LHCN-M2 (cell line): ENCODE results near the gene C14orf180. TPM values are rescaled to one million over a fixed set of nuclear protein-coding genes. Genes with fewer than 3 reads are reported as not detected.

ENCODE experiments used
- DNase-seq: peaks from one replicate; pipeline ENCODE4 v3.0.0-alpha.2; 2012; ENCODE audit warnings: low read depth
- polyA plus RNA-seq: library from polyadenylated mRNA; unstranded; fragments of >200 nt; gene quantifications from one replicate; pipeline ENCODE4 v1.2.1, GENCODE V29; 2012; ENCODE audit warnings: missing spikeins
- total RNA-seq: library from RNA; depleted of rRNA; stranded (reverse); fragments of >200 nt; gene quantifications from 2 replicates; pipeline ENCODE4 v1.2.3, GENCODE V29; 2014; rRNA removed

Gene C14orf180
- not detected in 2 replicates for total RNA-seq
- not detected for polyA plus RNA-seq

GRCh38 chr14:104579507-104579906 is at the start of gene C14orf180:
Gene C14orf180, plus strand, starts transcription at chr14:104579764. Its CDS starts 6,667 bp downstream, at chr14:104586431.
- no peak for DNase-seq

- DNase-seq, result no peak
These were observed 48.9 kb upstream of the C14orf180 start for GRCh38 chr14:104530646-104531045.

- DNase-seq, result no peak
These were observed 48.0 kb upstream of the C14orf180 start for GRCh38 chr14:104531421-104532190.

GRCh38 chr14:104532191-104532555 is 47.4 kb upstream of the C14orf180 start:
- DNase-seq, result no peak

GRCh38 chr14:104534036-104534435 is 45.5 kb upstream of the C14orf180 start:
- DNase-seq, result no peak

- DNase-seq, result peak; percentile 1
These were observed 42.5 kb upstream of the C14orf180 start for GRCh38 chr14:104536942-104537612.

GRCh38 chr14:104537613-104537988 is 42.0 kb upstream of the C14orf180 start:
- no peak for DNase-seq

- DNase-seq, result no peak
These were observed 37.6 kb upstream of the C14orf180 start for GRCh38 chr14:104541905-104542465.

- DNase-seq, result no peak
These were observed 36.4 kb upstream of the C14orf180 start for GRCh38 chr14:104542871-104543830.

- no peak for DNase-seq
These were observed 35.1 kb upstream of the C14orf180 start for GRCh38 chr14:104544362-104544961.

- DNase-seq, result no peak
These were observed 34.2 kb upstream of the C14orf180 start for GRCh38 chr14:104545151-104545941.

- no peak for DNase-seq
These were observed 33.5 kb upstream of the C14orf180 start for GRCh38 chr14:104545942-104546501.

GRCh38 chr14:104546591-104547309 is 32.8 kb upstream of the C14orf180 start:
- no peak for DNase-seq

GRCh38 chr14:104547310-104547997 is 32.1 kb upstream of the C14orf180 start:
- no peak for DNase-seq

- DNase-seq, result no peak
These were observed 31.4 kb upstream of the C14orf180 start for GRCh38 chr14:104547998-104548700.

- DNase-seq, result no peak
These were observed 30.6 kb upstream of the C14orf180 start for GRCh38 chr14:104548802-104549535.
